Keratinocyte (primary cell): ENCODE data around the gene UPK1A. TPM values are rescaled to one million over a fixed set of nuclear protein-coding genes. Genes with fewer than 3 reads are reported as not detected.

ENCODE experiments used
- DNase-seq: peaks from one replicate; pipeline ENCODE4 v3.0.0-alpha.2; 2011; ENCODE audit warnings: low read depth, missing footprints, low spot score
- FAIRE-seq: peaks from 2 replicates; lab custom pipeline; 2011; peaks lifted over from hg19 to GRCh38; lab: Jason Lieb, UNC
- H2AFZ ChIP-seq: 2 replicates; pipeline ENCODE4 v1.6.0; 2012; ENCODE audit warnings: low read length, control low read depth, inconsistent platforms; ENCODE audit not compliant: control insufficient read depth
- H3K27ac ChIP-seq: 2 replicates; pipeline ENCODE4 v1.5.1; 2011; ENCODE audit warnings: low read length; ENCODE audit not compliant: control insufficient read depth, insufficient read depth
- H3K27me3 ChIP-seq: 3 replicates; pipeline ENCODE4 v1.6.0; 2011; ENCODE audit warnings: low read length; ENCODE audit not compliant: control insufficient read depth, insufficient read depth; ENCODE audit errors: extremely low read depth
- H3K36me3 ChIP-seq, 2 experiments: 2 replicates in 1 of 2; 3 replicates in 1 of 2; pipeline ENCODE4 v1.5.1; 2011; ENCODE audit warnings: low read length in 2 of 2, mild to moderate bottlenecking in 1 of 2; ENCODE audit not compliant: control insufficient read depth in 2 of 2, insufficient read depth in 2 of 2; ENCODE audit errors: extremely low read depth in 1 of 2
- H3K4me1 ChIP-seq: 3 replicates; pipeline ENCODE4 v1.5.1; 2011; ENCODE audit warnings: low read length; ENCODE audit not compliant: control insufficient read depth, insufficient read depth; ENCODE audit errors: extremely low read depth
- H3K4me2 ChIP-seq: 3 replicates; pipeline ENCODE4 v1.6.0; 2011; ENCODE audit warnings: low read depth, low read length; ENCODE audit not compliant: control insufficient read depth, insufficient read depth; ENCODE audit errors: extremely low read depth
- H3K4me3 ChIP-seq, 3 experiments: fragments of 200-600 bp in 1 of 3; sonication (generic) in 1 of 3; 2 replicates in 2 of 3; 3 replicates in 1 of 3; pipeline ENCODE4 v1.5.1; 2011 to 2016; ENCODE audit warnings: low read length in 3 of 3, mild to moderate bottlenecking in 3 of 3, control low read depth in 2 of 3, inconsistent platforms in 1 of 3, low read depth in 1 of 3, mixed read lengths in 1 of 3, mixed run types in 1 of 3, moderate library complexity in 1 of 3; ENCODE audit not compliant: control insufficient read depth in 2 of 3, insufficient read depth in 2 of 3; ENCODE audit errors: extremely low read depth in 1 of 3
- H3K79me2 ChIP-seq: 2 replicates; pipeline ENCODE4 v1.6.0; 2012; ENCODE audit warnings: low read length; ENCODE audit not compliant: control insufficient read depth, insufficient read depth
- H3K9ac ChIP-seq: 3 replicates; pipeline ENCODE4 v1.6.0; 2011; ENCODE audit warnings: low read length; ENCODE audit not compliant: control insufficient read depth, insufficient read depth; ENCODE audit errors: extremely low read depth
- H3K9me1 ChIP-seq: 3 replicates; pipeline ENCODE4 v1.6.0; 2011; ENCODE audit warnings: low read length; ENCODE audit not compliant: control insufficient read depth, insufficient read depth; ENCODE audit errors: extremely low read depth
- H3K9me3 ChIP-seq: 2 replicates; pipeline ENCODE4 v1.5.1; 2012; ENCODE audit warnings: low read depth, low read length; ENCODE audit not compliant: control insufficient read depth
- H4K20me1 ChIP-seq: 3 replicates; pipeline ENCODE4 v1.6.0; 2011; ENCODE audit warnings: low read length; ENCODE audit not compliant: control insufficient read depth, insufficient read depth; ENCODE audit errors: extremely low read depth
- EZH2 ChIP-seq: IDR thresholded peaks from one replicate; pipeline ENCODE4 v1.6.1; 2012; ENCODE audit warnings: inconsistent platforms, mild to moderate bottlenecking, low read length, moderate library complexity
- dilution Hi-C: fragments of 300-500 bp; cut with MboI; formaldehyde crosslinking; loops from one replicate; pipeline ENCODE4 v1.7.0; 2020; ENCODE audit warnings: low sequenced_read_pairs; ENCODE audit not compliant: extremely low pct_ligation_motif_present
- polyA plus RNA-seq, 5 experiments: library from polyadenylated mRNA; depleted of rRNA in 3 of 5; stranded (reverse) in 3 of 5; stranded (forward) in 1 of 5; unstranded in 1 of 5; fragments of >200 nt; gene quantifications; 1 replicate in 1 of 5; 2 replicates in 3 of 5; 3 replicates in 1 of 5; pipeline versions ENCODE4 v1.2.1 to v1.2.3, GENCODE V29; 2011 to 2012; ENCODE audit warnings: missing spikeins in 2 of 5, low read depth in 1 of 5, low replicate concordance in 1 of 5
- TF ChIP-seq, protein P1 (sequence below), 3 experiments: IDR thresholded peaks in 1 of 3; conservative IDR thresholded peaks in 1 of 3; optimal IDR thresholded peaks in 1 of 3; 2 replicates in 2 of 3; 3 replicates in 1 of 3; pipeline versions ENCODE3 to v1.5.1; 2011; ENCODE audit warnings: low read length in 3 of 3, mild to moderate bottlenecking in 3 of 3, moderate library complexity in 2 of 3, control low read depth in 1 of 3, inconsistent platforms in 1 of 3; ENCODE audit not compliant: insufficient read depth in 2 of 3; ENCODE audit errors: extremely low read depth in 1 of 3

The UPK1A gene
- polyA plus RNA-seq, 1 donor (not counting 4 experiments of a cell fraction or from before 2014, with no cell fraction given): 0.09 TPM

DNA sequence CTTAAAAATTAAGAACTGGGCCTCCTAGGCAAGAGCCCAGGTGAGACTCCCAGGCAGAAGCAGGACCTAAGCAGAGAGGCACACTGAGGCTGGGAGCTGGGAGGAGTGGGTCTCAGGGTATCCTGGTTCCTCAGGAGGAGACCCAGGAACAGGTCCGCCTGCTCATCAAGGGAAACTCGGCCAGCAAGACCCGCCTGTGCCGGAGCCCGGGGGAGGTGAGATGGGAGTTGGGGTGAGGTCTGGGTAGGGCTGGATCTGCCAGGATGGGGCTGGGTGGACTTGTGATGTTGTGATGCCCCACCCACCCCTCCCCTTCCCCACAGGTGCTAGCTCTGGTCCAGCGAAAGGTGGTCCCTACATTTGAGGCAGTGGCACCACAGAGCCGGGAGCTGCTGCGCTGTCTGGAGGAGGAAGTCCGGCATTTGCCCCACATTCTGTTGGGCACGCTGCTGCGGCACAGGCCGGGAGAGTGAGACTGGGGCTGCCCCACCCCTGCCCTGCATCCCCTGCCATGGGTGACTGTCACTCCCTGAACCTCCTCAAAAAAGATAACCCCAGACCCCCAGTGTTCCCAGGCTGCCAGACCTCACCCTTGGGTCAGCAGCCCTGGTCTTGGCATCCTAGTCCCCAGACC lies 46.9 kb upstream of the UPK1A start:
- dilution Hi-C loops: no loop called here
- FAIRE-seq: no peak

DNA sequence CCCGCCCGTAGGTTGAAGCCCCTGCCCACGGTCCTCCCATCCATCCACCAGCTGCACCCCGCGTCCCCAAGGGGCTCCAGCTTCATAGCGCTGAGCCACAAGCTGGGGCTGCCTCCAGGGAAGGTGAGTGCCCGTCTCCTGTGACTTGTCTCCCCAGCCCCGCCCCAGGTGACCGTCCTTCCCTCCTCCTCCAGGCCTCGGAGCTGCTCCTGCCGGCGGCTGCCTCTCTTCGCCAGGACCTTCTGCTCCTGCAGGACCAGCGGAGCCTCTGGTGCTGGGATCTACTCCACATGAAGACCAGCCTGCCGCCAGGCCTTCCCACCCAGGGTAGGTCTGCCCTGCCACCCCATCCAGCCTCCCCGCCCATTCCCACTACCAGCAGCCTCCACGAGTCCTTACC lies 46.3 kb upstream of the UPK1A start:
- dilution Hi-C loops: no loop called here
- TF ChIP-seq, protein P1, sequence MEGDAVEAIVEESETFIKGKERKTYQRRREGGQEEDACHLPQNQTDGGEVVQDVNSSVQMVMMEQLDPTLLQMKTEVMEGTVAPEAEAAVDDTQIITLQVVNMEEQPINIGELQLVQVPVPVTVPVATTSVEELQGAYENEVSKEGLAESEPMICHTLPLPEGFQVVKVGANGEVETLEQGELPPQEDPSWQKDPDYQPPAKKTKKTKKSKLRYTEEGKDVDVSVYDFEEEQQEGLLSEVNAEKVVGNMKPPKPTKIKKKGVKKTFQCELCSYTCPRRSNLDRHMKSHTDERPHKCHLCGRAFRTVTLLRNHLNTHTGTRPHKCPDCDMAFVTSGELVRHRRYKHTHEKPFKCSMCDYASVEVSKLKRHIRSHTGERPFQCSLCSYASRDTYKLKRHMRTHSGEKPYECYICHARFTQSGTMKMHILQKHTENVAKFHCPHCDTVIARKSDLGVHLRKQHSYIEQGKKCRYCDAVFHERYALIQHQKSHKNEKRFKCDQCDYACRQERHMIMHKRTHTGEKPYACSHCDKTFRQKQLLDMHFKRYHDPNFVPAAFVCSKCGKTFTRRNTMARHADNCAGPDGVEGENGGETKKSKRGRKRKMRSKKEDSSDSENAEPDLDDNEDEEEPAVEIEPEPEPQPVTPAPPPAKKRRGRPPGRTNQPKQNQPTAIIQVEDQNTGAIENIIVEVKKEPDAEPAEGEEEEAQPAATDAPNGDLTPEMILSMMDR (optimal IDR thresholded peaks at IDR 0.05 in 1 of 3, IDR thresholded peaks at IDR 0.05 in 1 of 3, conservative IDR thresholded peaks at IDR 0.05 in 1 of 3; ENCODE audit: extremely low read depth in 1 of 3, insufficient read depth in 2 of 3, low read length in 3 of 3): no peak
- TF ChIP-seq EZH2: no peak

More for the DNA sequence above, 46.9 kb upstream of the UPK1A start:
- H3K36me3 ChIP-seq: peaks cover 0 to 6% of the 10 kb centered on the region in 2 experiments
- H3K9me1 ChIP-seq: no peaks in the 10 kb centered on the region
- no peaks in the 10 kb centered on the region for H3K4me1 ChIP-seq
- DNase-seq: no peak
- no peaks in the 10 kb centered on the region for H3K79me2 ChIP-seq
- no peaks in the 10 kb centered on the region for H3K27me3 ChIP-seq
- no peak for TF ChIP-seq EZH2
- TF ChIP-seq, protein P1 (optimal IDR thresholded peaks at IDR 0.05 in 1 of 3, IDR thresholded peaks at IDR 0.05 in 1 of 3, conservative IDR thresholded peaks at IDR 0.05 in 1 of 3; ENCODE audit: extremely low read depth in 1 of 3, insufficient read depth in 2 of 3, low read length in 3 of 3): no peak
- no peak overlapping the region for H3K9ac ChIP-seq
- H3K4me2 ChIP-seq: no peak overlapping the region
- no peaks in the 10 kb centered on the region for H3K9me3 ChIP-seq
- no peaks in the 10 kb centered on the region for H4K20me1 ChIP-seq
- no peak overlapping the region for H3K27ac ChIP-seq
- no peak overlapping the region for H3K4me3 ChIP-seq
- H2AFZ ChIP-seq: no peak overlapping the region

More for the DNA sequence above, 46.3 kb upstream of the UPK1A start:
- Histone ChIP-seq H3K27ac (no peak overlapping the region), H3K79me2 (no peaks in the 10 kb centered on the region), H3K4me2 (no peak overlapping the region), H4K20me1 (no peaks in the 10 kb centered on the region), H3K9me1 (no peaks in the 10 kb centered on the region), H3K36me3 (peaks cover 0 to 6% of the 10 kb centered on the region in 2 experiments), H3K27me3 (no peaks in the 10 kb centered on the region), H3K9me3 (no peaks in the 10 kb centered on the region), H2AFZ (no peak overlapping the region), H3K4me3 (no peak overlapping the region), H3K4me1 (no peaks in the 10 kb centered on the region), H3K9ac (no peak overlapping the region)
- FAIRE-seq (no peak), DNase-seq (no peak)
